ENCODE results near the gene OR10A5. TPM values are rescaled to one million over a fixed set of nuclear protein-coding genes. Genes with fewer than 3 reads are reported as not detected.

The OR10A5 gene
- total RNA-seq, 1 experiment from 2014 or later: not detected

DNA sequence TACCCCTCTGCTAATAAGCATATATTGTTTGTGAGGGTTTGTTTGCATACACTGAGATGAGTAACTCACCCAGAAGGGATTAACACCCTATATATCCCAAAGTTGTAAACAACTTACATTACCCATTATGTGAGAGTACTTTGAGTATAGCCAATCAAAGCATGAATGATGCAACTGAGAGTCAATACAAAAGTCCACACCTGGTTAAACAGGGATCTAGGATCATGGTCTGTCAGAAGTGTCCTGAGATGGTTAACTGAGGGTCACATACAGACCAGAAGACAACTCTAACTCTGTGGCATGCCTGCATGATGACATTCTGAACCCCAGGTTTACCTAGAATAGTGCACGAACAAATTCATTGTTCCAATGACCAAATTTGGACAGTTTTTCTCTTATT is 17.4 kb upstream of the OR10A5 start:
- Histone ChIP-seq H3K4me1 (ENCODE audit: insufficient read depth, low read length) (no peaks in the 10 kb centered on the region), H4K5ac (ENCODE audit: insufficient read length, low read depth, low read length) (no peak overlapping the region), H3K79me2 (ENCODE audit: insufficient read depth, low read length) (no peaks in the 10 kb centered on the region), H3K23ac (ENCODE audit: insufficient read length, low read depth, low read length) (no peak overlapping the region), H2AFZ (ENCODE audit: low read length) (no peak overlapping the region), H3K4ac (ENCODE audit: low read depth, low read length) (no peak overlapping the region), H2BK120ac (ENCODE audit: low read depth, low read length, poor library complexity, severe bottlenecking) (no peak overlapping the region), H3K14ac (ENCODE audit: insufficient read depth, low read length) (no peak overlapping the region), H3K27ac (ENCODE audit: insufficient read length, low read depth, low read length) (no peak overlapping the region), H4K20me1 (ENCODE audit: control insufficient read depth, insufficient read depth, insufficient read length) (no peaks in the 10 kb centered on the region), H4K91ac (ENCODE audit: insufficient read length, low read depth, low read length) (no peak overlapping the region), H2BK20ac (ENCODE audit: low read depth, low read length, poor library complexity, severe bottlenecking) (no peak overlapping the region), H3K23me2 (ENCODE audit: insufficient read length, low read depth, low read length, poor library complexity, severe bottlenecking) (no peaks in the 10 kb centered on the region), H3K56ac (ENCODE audit: insufficient read length, low read depth, low read length) (no peak overlapping the region), H3K79me1 (ENCODE audit: insufficient read depth, low read depth, low read length, poor library complexity, severe bottlenecking) (no peaks in the 10 kb centered on the region), H3K18ac (ENCODE audit: insufficient read length, low read depth, low read length) (no peak overlapping the region), H3K9me3 (ENCODE audit: control insufficient read depth, low read depth, low read length) (no peaks in the 10 kb centered on the region), H2AK5ac (ENCODE audit: insufficient read length, low read length) (no peak overlapping the region), H2BK12ac (ENCODE audit: insufficient read length, low read depth, low read length) (no peak overlapping the region), H3K9ac (ENCODE audit: extremely low read depth, insufficient read length, low read length) (no peak overlapping the region), H4K8ac (replicated peaks; ENCODE audit: insufficient read length, low read depth, low read length) (no peak overlapping the region), H3T11ph (ENCODE audit: low read length) (no peak overlapping the region), H2BK5ac (ENCODE audit: insufficient read length, low read length) (no peak overlapping the region), H2BK15ac (ENCODE audit: low read depth, low read length) (no peak overlapping the region), H3K4me2 (ENCODE audit: insufficient read depth, insufficient read length, low read length) (no peak overlapping the region), H3K27me3 (ENCODE audit: insufficient read depth, low read length) (no peaks in the 10 kb centered on the region)
- DNase-seq: no peak
- no peaks in the 10 kb centered on the region for H3K27me3 Mint-ChIP-seq (ENCODE audit: low read depth)
- no CpG with 5 or more reads among the region's 1 CpG for WGBS (ENCODE audit: extremely low coverage, insufficient read length, low lambda C conversion rate)
- H3K4me3 Mint-ChIP-seq: no peak overlapping the region
- no peaks in the 10 kb centered on the region for H3K9me3 Mint-ChIP-seq
- peaks cover 0 to 2% of the 10 kb centered on the region in 2 experiments; a peak in 1 of 4 replicates for H3K4me1 Mint-ChIP-seq
- no peak overlapping the region; a peak in 1 of 7 replicates for H3K27ac Mint-ChIP-seq
- H3K36me3 Mint-ChIP-seq (ENCODE audit: insufficient read depth in 1 of 3, low read depth in 3 of 3): no peaks in the 10 kb centered on the region; a peak in 1 of 7 replicates
- TF ChIP-seq CTCF (conservative IDR thresholded peaks at IDR 0.05): no peak

All from H9 (cell line).